Neural crest cell (in vitro differentiated cells): ENCODE data around the gene SETBP1. TPM values are rescaled to one million over a fixed set of nuclear protein-coding genes. Genes with fewer than 3 reads are reported as not detected.

Experiments
- DNase-seq: peaks from one replicate; pipeline ENCODE4 v3.0.0; 2021; ENCODE audit warnings: low read depth, mixed read lengths, low spot score
- H3K27ac Mint-ChIP-seq: one replicate; pipeline ENCODE4 v1.8.0; 2021; ENCODE audit warnings: mild to moderate bottlenecking, mixed read lengths; ENCODE audit not compliant: unreplicated experiment
- H3K27me3 Mint-ChIP-seq: 2 replicates; pipeline ENCODE4 v1.8.0; 2021; ENCODE audit warnings: low read depth, mild to moderate bottlenecking, mixed read lengths
- H3K36me3 Mint-ChIP-seq: 2 replicates; pipeline ENCODE4 v1.8.0; 2021; ENCODE audit warnings: low read depth, mild to moderate bottlenecking, mixed read lengths
- H3K4me1 Mint-ChIP-seq: 2 replicates; pipeline ENCODE4 v1.8.0; 2021; ENCODE audit warnings: mixed read lengths
- H3K4me3 Mint-ChIP-seq: one replicate; pipeline ENCODE4 v1.8.0; 2021; ENCODE audit warnings: mild to moderate bottlenecking, mixed read lengths
- H3K9me3 Mint-ChIP-seq: 2 replicates; pipeline ENCODE4 v1.8.0; 2021; ENCODE audit warnings: mixed read lengths
- total RNA-seq: library from RNA; stranded (reverse); gene quantifications from 2 replicates; pipeline ENCODE4 v1.2.1, GENCODE V29; 2021
- TF ChIP-seq, protein P1 (sequence below): fragments of 200-600 bp; sonication (generic); conservative IDR thresholded peaks from 2 replicates; pipeline ENCODE4 v1.5.0; 2021; ENCODE audit warnings: antibody characterized with exemption, mild to moderate bottlenecking

Gene SETBP1
- total RNA-seq, 1 donor from 2014 or later = 38.9 TPM

DNA sequence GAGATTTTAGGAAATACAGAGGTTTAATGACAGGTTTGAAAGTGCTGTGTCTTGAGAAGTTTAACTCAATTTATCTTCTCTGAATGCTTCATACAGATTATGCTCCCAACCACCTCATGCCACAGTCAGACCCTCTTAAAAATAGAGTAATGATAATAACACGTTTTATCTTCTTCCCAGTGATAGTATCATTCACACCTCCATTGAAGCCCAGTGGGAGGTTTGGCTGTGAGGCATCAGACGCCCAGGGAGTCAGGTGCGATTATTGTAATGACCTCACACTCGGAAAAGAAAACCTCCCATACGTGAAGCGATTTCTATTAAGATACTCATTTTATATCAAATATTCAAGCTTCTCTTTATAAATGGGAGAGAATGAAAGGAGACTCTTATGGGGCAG is 366.3 kb downstream of the SETBP1 start:
- H3K9me3 Mint-ChIP-seq = no peaks in the 10 kb centered on the region
- H3K4me1 Mint-ChIP-seq = peaks cover 9% of the 10 kb centered on the region
- TF ChIP-seq, protein P1, sequence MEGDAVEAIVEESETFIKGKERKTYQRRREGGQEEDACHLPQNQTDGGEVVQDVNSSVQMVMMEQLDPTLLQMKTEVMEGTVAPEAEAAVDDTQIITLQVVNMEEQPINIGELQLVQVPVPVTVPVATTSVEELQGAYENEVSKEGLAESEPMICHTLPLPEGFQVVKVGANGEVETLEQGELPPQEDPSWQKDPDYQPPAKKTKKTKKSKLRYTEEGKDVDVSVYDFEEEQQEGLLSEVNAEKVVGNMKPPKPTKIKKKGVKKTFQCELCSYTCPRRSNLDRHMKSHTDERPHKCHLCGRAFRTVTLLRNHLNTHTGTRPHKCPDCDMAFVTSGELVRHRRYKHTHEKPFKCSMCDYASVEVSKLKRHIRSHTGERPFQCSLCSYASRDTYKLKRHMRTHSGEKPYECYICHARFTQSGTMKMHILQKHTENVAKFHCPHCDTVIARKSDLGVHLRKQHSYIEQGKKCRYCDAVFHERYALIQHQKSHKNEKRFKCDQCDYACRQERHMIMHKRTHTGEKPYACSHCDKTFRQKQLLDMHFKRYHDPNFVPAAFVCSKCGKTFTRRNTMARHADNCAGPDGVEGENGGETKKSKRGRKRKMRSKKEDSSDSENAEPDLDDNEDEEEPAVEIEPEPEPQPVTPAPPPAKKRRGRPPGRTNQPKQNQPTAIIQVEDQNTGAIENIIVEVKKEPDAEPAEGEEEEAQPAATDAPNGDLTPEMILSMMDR = no peak
- no peak for DNase-seq
- H3K4me3 Mint-ChIP-seq = no peak overlapping the region
- no peak overlapping the region for H3K27ac Mint-ChIP-seq
- H3K27me3 Mint-ChIP-seq = no peaks in the 10 kb centered on the region
- peaks cover 12% of the 10 kb centered on the region for H3K36me3 Mint-ChIP-seq

DNA sequence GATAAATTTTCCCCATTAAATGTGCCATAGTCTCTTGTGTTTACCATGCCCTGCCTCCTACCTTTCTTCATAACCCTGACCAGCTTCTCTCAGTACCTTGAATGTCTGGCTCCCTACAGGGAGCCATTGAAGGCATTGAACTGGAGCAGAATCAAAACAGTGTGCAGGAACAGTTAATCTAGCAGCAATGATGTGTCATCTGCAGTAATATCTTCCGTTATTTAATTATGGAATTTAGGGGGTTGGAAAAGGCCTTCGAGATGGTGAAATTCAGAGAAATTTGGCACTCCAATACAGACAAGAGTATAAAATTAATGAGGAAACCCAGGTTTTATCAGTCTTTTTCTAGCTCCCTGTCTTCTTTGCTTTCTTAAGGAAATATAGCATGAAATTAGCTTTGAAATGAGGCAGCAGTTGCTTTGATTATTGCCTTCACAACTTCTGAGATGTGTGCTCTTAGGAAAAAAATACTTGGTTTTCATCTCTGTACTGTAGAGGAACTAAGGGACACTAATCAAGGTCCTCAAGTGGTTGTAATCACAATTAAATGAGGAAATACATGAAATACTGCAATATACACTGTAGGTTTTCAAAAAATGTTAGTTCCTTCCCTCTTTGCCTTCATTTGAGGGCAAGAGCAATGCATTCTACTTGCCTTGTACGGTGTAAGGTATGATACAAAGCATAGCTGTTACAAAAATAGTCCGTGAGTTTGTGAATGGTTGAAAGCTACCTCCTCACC is 369.1 kb downstream of the SETBP1 start:
- Mint-ChIP-seq H3K36me3 (peaks cover 14% of the 10 kb centered on the region), H3K9me3 (no peaks in the 10 kb centered on the region), H3K27ac (no peak overlapping the region), H3K4me1 (peaks cover 10% of the 10 kb centered on the region), H3K4me3 (no peak overlapping the region), H3K27me3 (no peaks in the 10 kb centered on the region)
- DNase-seq = no peak
- TF ChIP-seq, protein P1 = no peak

DNA sequence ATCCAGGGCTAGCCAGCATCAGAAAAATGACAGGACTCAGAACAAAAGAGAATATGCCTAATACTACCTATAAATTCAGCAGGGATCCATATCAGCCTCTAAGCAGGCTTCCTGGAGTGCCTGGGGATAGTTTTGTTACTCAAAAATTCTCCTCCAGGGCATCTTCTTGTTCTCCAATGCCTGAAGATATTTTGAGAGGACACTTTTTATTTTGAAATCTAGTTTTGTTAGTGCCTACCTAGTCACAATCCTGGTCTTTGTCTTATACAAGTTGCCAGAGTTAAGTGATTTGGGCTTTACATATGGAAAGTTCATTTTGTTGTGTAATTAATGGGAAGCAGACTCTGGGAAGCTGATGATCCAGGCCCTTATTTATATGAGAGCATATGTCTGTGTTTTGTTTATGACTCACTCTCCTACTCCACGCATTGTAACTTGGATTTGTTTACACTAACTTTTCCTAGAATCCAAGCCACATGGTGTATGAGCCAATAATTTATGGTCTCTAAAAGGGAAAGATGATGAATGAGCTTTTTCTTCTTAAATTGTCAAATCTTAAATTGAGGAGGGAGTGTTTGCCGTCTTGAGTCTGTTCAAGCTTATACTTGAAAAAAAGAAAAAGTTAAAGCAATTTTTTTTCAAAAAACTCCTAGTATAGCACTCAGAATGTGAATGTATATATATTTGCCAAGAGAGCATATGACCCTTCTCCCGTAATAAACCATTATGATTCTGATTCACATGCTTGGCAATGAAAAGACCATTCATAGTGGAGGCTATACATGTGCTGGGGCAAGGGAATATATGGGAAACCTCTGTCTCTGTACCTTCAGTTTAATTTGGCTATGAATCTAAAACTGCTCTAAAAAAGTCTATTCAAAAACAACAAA is 370.3 kb downstream of the SETBP1 start:
- no peaks in the 10 kb centered on the region for H3K9me3 Mint-ChIP-seq
- TF ChIP-seq, protein P1 = no peak
- no peak overlapping the region for H3K27ac Mint-ChIP-seq
- H3K4me3 Mint-ChIP-seq = no peak overlapping the region
- H3K36me3 Mint-ChIP-seq = peaks cover 17% of the 10 kb centered on the region
- peaks cover 14% of the 10 kb centered on the region for H3K4me1 Mint-ChIP-seq
- H3K27me3 Mint-ChIP-seq = no peaks in the 10 kb centered on the region
- no peak for DNase-seq

DNA sequence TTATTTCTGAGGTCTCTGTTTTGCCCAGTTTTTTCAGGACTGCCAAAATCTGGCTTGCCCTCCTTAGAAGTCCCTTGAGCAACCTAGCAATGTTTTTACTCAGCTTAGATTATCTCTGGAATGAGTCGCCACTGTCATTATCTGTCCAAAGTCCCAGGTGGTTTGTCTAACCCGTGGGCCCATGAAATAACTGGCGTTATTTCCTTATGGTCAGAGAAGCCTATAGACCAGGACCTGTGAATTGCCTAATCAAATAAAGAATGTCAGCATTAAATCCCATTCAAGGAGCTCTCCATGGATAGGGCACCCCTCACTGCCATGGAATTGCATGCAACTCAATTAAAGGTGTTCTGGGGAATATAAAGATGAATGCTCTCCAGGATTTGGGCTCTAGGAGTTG is 373.9 kb downstream of the SETBP1 start:
- DNase-seq = no peak
- TF ChIP-seq, protein P1 = no peak
- Mint-ChIP-seq H3K4me1 (peaks cover 42% of the 10 kb centered on the region), H3K36me3 (peaks cover 10% of the 10 kb centered on the region), H3K27me3 (no peaks in the 10 kb centered on the region), H3K27ac (no peak overlapping the region), H3K9me3 (peaks cover 7% of the 10 kb centered on the region), H3K4me3 (no peak overlapping the region)

DNA sequence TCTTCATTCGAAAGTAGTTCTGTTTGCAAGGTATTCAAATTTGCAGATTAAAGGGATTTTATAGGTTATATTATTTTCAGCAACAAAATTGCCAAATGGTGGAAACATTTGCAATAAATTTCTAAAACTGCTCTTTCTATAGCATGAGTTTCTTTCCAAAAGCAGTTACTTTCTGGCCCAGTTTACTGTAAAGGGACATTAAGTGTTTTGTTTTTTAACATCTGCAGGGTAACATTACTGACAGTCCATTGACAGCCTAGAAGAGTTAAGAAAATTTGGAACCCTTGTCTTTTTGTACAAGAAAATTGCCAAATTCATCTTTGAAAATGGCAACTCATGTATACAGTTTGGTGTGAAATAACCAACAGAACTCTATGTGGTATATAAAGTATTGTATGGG is 375.1 kb downstream of the SETBP1 start:
- no peak overlapping the region for H3K27ac Mint-ChIP-seq
- H3K27me3 Mint-ChIP-seq = no peaks in the 10 kb centered on the region
- no peak for DNase-seq
- H3K4me3 Mint-ChIP-seq = no peak overlapping the region
- H3K4me1 Mint-ChIP-seq = peaks cover 53% of the 10 kb centered on the region
- peaks cover 10% of the 10 kb centered on the region for H3K36me3 Mint-ChIP-seq
- TF ChIP-seq, protein P1 = no peak
- peaks cover 7% of the 10 kb centered on the region for H3K9me3 Mint-ChIP-seq
